Osteocyte (in vitro differentiated cells): ENCODE data around the gene KRT16. TPM values are rescaled to one million over a fixed set of nuclear protein-coding genes. Genes with fewer than 3 reads are reported as not detected.
"Not testable (repeated sequence)": the region's sequence is repeated elsewhere in the genome, so short reads cannot be mapped to it uniquely, and the experiment has no call there.

Experiments used
- DNase-seq: peaks from one replicate; pipeline ENCODE4 v3.0.0; 2021; ENCODE audit warnings: mixed read lengths; ENCODE audit not compliant: unreplicated experiment; ENCODE audit errors: extremely low spot score
- H3K27ac Mint-ChIP-seq: one replicate; pipeline ENCODE4 v1.8.0; 2021; ENCODE audit warnings: mild to moderate bottlenecking, mixed read lengths; ENCODE audit not compliant: unreplicated experiment
- H3K27me3 Mint-ChIP-seq: one replicate; pipeline ENCODE4 v1.8.0; 2021; ENCODE audit warnings: mixed read lengths; ENCODE audit not compliant: unreplicated experiment
- H3K36me3 Mint-ChIP-seq: one replicate; pipeline ENCODE4 v1.8.0; 2021; ENCODE audit warnings: mixed read lengths; ENCODE audit not compliant: unreplicated experiment
- H3K4me1 Mint-ChIP-seq: one replicate; pipeline ENCODE4 v1.8.0; 2021; ENCODE audit warnings: mixed read lengths; ENCODE audit not compliant: unreplicated experiment
- H3K4me3 Mint-ChIP-seq: one replicate; pipeline ENCODE4 v1.8.0; 2021; ENCODE audit warnings: mild to moderate bottlenecking, moderate library complexity, mixed read lengths; ENCODE audit not compliant: unreplicated experiment
- H3K9me3 Mint-ChIP-seq: one replicate; pipeline ENCODE4 v1.8.0; 2021; ENCODE audit warnings: mixed read lengths; ENCODE audit not compliant: unreplicated experiment
- CTCF ChIP-seq: fragments of 200-600 bp; sonication (generic); IDR thresholded peaks from 2 replicates; pipeline ENCODE4 v1.5.0; 2021; ENCODE audit warnings: antibody characterized with exemption, mild to moderate bottlenecking, moderate library complexity
- total RNA-seq: library from RNA; stranded (reverse); gene quantifications from 2 replicates; pipeline ENCODE4 v1.2.1, GENCODE V29; 2021

KRT16 gene
- total RNA-seq, 1 donor from 2014 or later, result 1.4 TPM

GRCh38 chr17:41586863-41587495 is 25.6 kb downstream of the KRT16 start, which contains the start of gene KRT14:
KRT14 (minus strand) TSS chr17:41586895; CDS start chr17:41586834, 61 bp downstream.
- TF ChIP-seq CTCF, result no peak
- no peak within 1 kb of the TSS for H3K27ac Mint-ChIP-seq
- H3K4me1 Mint-ChIP-seq, result peaks cover 1% of the 10 kb centered on the region
- H3K9me3 Mint-ChIP-seq, result no peaks in the 10 kb centered on the region
- peaks cover 5% of the 10 kb centered on the region for H3K27me3 Mint-ChIP-seq
- no peak within 1 kb of the TSS for H3K4me3 Mint-ChIP-seq
- H3K36me3 Mint-ChIP-seq, result no peaks in the 10 kb centered on the region
- no peak for DNase-seq

- Mint-ChIP-seq H3K27ac (no peak overlapping the region), H3K4me3 (no peak overlapping the region), H3K9me3 (no peaks in the 10 kb centered on the region), H3K36me3 (no peaks in the 10 kb centered on the region), H3K27me3 (no peaks in the 10 kb centered on the region), H3K4me1 (peaks cover 9% of the 10 kb centered on the region)
- TF ChIP-seq CTCF, result no peak
- no peak for DNase-seq
Observed at GRCh38 chr17:41585301-41586056, 27.1 kb downstream of the KRT16 start.

- not testable (repeated sequence) for H3K4me3 Mint-ChIP-seq, DNase-seq, H3K27ac Mint-ChIP-seq, H3K9me3 Mint-ChIP-seq, H3K27me3 Mint-ChIP-seq, H3K36me3 Mint-ChIP-seq
- peaks cover 12% of the 10 kb centered on the region for H3K4me1 Mint-ChIP-seq
Observed at GRCh38 chr17:41584331-41584927, 28.1 kb downstream of the KRT16 start.

GRCh38 chr17:41583137-41584127 is 29.1 kb downstream of the KRT16 start:
- no peak for TF ChIP-seq CTCF
- H3K27ac Mint-ChIP-seq, result no peak overlapping the region
- no peaks in the 10 kb centered on the region for H3K27me3 Mint-ChIP-seq
- H3K9me3 Mint-ChIP-seq, result no peaks in the 10 kb centered on the region
- no peak for DNase-seq
- H3K36me3 Mint-ChIP-seq, result no peaks in the 10 kb centered on the region
- H3K4me1 Mint-ChIP-seq, result peaks cover 13% of the 10 kb centered on the region
- no peak overlapping the region for H3K4me3 Mint-ChIP-seq

GRCh38 chr17:41582061-41582968 is 30.3 kb downstream of the KRT16 start:
- H3K4me1 Mint-ChIP-seq, result peaks cover 13% of the 10 kb centered on the region
- H3K27ac Mint-ChIP-seq, result not testable (repeated sequence)

More at GRCh38 chr17:41582061-41582968, 30.3 kb downstream of the KRT16 start:
- H3K4me3 Mint-ChIP-seq, H3K9me3 Mint-ChIP-seq, H3K36me3 Mint-ChIP-seq, H3K27me3 Mint-ChIP-seq, DNase-seq: not testable (repeated sequence)
